ENCODE data around the gene SYVN1.

The SYVN1 gene

DNA sequence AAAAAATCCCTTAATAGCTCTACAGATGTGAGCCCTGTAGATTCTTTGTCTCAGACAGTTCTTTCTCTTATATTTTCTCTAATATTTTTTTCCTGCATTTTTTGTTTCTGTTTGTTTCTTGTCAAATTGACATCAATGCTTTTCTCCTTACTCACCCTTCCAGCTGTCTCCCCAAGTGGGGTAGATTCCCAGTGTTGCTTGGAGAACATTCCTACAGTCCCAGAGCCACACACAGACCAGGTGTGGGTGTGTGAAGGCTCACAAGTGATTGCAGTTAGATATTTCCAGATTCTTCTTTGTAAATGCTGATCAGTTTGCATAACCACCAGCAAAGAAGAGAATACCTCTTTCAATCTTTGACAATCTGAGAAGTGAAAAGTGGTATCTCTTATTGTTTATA is 30.8 kb downstream of the SYVN1 start:
- H3K27ac ChIP-seq (ENCODE audit: low read length, poor library complexity, severe bottlenecking), result no peak overlapping the region
- no peak overlapping the region for H3K4ac ChIP-seq (ENCODE audit: low read depth in 1 of 2, low read length in 2 of 2)
- no peak overlapping the region for H2BK5ac ChIP-seq (ENCODE audit: low read depth, low read length, poor library complexity, severe bottlenecking)
- no peak overlapping the region for H3K14ac ChIP-seq (ENCODE audit: low read length in 2 of 2)
- no peak overlapping the region for H2BK15ac ChIP-seq (ENCODE audit: low read depth, poor library complexity, severe bottlenecking)
- H3K36me3 ChIP-seq (ENCODE audit: control insufficient read depth in 1 of 2, insufficient read depth in 2 of 2, low read depth in 1 of 2, low read length in 2 of 2), result peaks cover 12 to 24% of the 10 kb centered on the region in 2 experiments
- no peak overlapping the region for H2BK12ac ChIP-seq (ENCODE audit: low read length in 2 of 2)
- H2BK120ac ChIP-seq (ENCODE audit: low read depth, low read length), result no peak overlapping the region
- no peak overlapping the region for H4K8ac ChIP-seq (ENCODE audit: low read length)
- no peaks in the 10 kb centered on the region for H3K27me3 ChIP-seq (ENCODE audit: control insufficient read depth in 1 of 2, insufficient read depth in 1 of 2, low read length in 2 of 2)
- H3K79me1 ChIP-seq (replicated peaks; ENCODE audit: low read length, poor library complexity, severe bottlenecking), result peaks cover 38% of the 10 kb centered on the region
- DNase-seq, result no peak
- no peaks in the 10 kb centered on the region for H3K9me3 ChIP-seq (ENCODE audit: control insufficient read depth, low read length)
- H3K23ac ChIP-seq (ENCODE audit: low read length in 2 of 2), result no peak overlapping the region
- no peak overlapping the region for H4K91ac ChIP-seq (ENCODE audit: low read length)
- H3K4me3 ChIP-seq (ENCODE audit: insufficient read depth in 1 of 2, low read depth in 1 of 2, low read length in 2 of 2), result no peak overlapping the region
- no peak overlapping the region for H2AFZ ChIP-seq (ENCODE audit: low read depth, low read length)
- H3K4me2 ChIP-seq (ENCODE audit: low read length, poor library complexity, severe bottlenecking), result no peak overlapping the region
- no peak overlapping the region for H2AK5ac ChIP-seq (ENCODE audit: low read length, severe bottlenecking)
- no peak overlapping the region for H3K18ac ChIP-seq (ENCODE audit: low read depth in 1 of 2, low read length in 2 of 2)
- H3K4me1 ChIP-seq (ENCODE audit: control insufficient read depth, insufficient read depth, low read depth, low read length), result peaks cover 7% of the 10 kb centered on the region
- H3K9ac ChIP-seq (ENCODE audit: low read length), result no peak overlapping the region

DNA sequence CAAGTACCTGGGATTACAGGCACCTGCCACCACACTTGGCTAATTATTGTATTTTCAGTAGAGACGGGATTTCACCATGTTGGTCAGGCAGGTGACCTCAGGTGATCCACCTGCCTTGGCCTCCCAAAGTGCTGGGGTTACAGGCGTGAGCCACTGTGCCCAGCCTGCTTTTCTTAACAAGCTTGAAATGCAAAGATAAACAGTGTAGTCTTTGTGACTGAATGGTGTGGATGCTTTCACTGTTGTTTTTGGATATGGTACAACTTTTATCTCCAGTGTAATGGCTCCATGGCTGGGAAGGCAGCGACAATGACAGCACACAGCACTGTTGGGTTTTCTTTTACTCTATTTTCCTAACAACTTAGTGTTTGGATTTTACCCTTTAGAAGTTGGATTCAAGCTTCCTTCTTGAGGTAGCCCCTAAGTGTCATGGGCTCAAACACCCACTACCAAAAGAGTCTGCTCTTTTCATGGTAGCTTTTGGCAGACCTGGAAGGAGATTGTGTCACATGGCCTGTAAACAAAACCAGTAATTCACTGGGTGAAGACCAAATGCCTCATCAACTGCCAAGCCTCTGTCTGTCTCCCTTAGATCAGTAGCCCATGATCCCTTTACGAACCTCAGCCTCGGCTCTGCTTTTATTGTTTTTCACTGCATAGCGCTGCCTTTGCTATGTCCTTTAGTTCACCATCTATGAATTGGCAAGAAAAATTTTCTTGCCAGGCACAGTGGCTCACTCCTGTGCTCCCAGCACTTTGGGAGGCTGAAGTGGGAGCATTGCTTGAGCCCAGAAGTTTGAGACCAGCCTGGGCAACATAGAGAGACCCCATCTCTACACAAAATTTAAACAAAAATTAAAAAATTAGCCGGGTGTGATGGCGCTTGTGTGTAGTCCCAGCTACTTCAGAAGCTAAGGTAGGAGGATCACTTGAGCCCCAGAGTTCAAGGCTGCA is 31.9 kb downstream of the SYVN1 start:
- Histone ChIP-seq H2BK12ac (ENCODE audit: low read length in 2 of 2) (no peak overlapping the region), H2BK120ac (ENCODE audit: low read depth, low read length) (no peak overlapping the region), H3K27ac (ENCODE audit: low read length, poor library complexity, severe bottlenecking) (no peak overlapping the region), H3K9ac (ENCODE audit: low read length) (no peak overlapping the region), H3K4me2 (ENCODE audit: low read length, poor library complexity, severe bottlenecking) (no peak overlapping the region), H3K9me3 (ENCODE audit: control insufficient read depth, low read length) (no peaks in the 10 kb centered on the region), H4K8ac (ENCODE audit: low read length) (no peak overlapping the region), H3K18ac (ENCODE audit: low read depth in 1 of 2, low read length in 2 of 2) (no peak overlapping the region), H2BK5ac (ENCODE audit: low read depth, low read length, poor library complexity, severe bottlenecking) (no peak overlapping the region), H3K4me3 (ENCODE audit: insufficient read depth in 1 of 2, low read depth in 1 of 2, low read length in 2 of 2) (no peak overlapping the region), H2AFZ (ENCODE audit: low read depth, low read length) (no peak overlapping the region), H3K4me1 (ENCODE audit: control insufficient read depth, insufficient read depth, low read depth, low read length) (peaks cover 7% of the 10 kb centered on the region), H3K27me3 (ENCODE audit: control insufficient read depth in 1 of 2, insufficient read depth in 1 of 2, low read length in 2 of 2) (no peaks in the 10 kb centered on the region), H3K36me3 (ENCODE audit: control insufficient read depth in 1 of 2, insufficient read depth in 2 of 2, low read depth in 1 of 2, low read length in 2 of 2) (peaks cover 14 to 17% of the 10 kb centered on the region in 2 experiments), H3K79me1 (replicated peaks; ENCODE audit: low read length, poor library complexity, severe bottlenecking) (peaks cover 35% of the 10 kb centered on the region), H3K4ac (ENCODE audit: low read depth in 1 of 2, low read length in 2 of 2) (no peak overlapping the region), H2BK15ac (ENCODE audit: low read depth, poor library complexity, severe bottlenecking) (no peak overlapping the region), H3K23ac (ENCODE audit: low read length in 2 of 2) (no peak overlapping the region), H3K14ac (ENCODE audit: low read length in 2 of 2) (no peak overlapping the region), H2AK5ac (ENCODE audit: low read length, severe bottlenecking) (no peak overlapping the region), H4K91ac (ENCODE audit: low read length) (no peak overlapping the region)
- WGBS, result 96% methylated on average over 8 of the region's 8 CpGs
- DNase-seq, result no peak

DNA sequence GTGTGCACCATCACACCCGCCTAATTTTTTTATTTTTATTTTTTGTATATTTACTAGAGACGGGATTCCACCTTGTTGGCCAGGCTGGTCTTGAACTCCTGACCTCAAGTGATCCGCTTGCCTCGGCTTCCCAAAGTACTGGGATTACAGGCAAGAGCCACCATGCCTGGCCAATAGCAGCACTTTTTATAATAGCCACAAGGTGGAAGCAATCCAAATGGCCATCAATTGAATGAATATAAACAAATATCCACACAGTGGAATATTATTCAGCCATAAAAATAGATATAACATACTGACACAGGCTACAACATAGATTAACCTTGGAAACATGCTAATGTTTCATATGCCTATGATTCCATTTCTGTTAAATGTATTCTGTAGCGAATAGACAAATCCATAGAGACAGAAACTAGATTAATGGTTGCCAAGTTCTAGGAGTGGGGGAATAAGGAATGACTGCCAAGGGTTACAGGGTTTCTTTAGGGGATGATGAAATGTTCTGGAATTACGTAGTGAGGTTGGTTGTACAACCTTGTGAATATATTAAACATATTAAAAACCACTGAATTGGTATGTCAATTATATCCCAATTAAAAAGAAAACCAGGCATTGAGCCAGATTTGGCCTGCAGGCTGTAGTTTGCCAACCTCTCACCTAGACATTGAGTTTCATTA is 33.5 kb downstream of the SYVN1 start:
- Histone ChIP-seq H4K8ac (ENCODE audit: low read length) (no peak overlapping the region), H2AK5ac (ENCODE audit: low read length, severe bottlenecking) (no peak overlapping the region), H2BK12ac (ENCODE audit: low read length in 2 of 2) (no peak overlapping the region), H2AFZ (ENCODE audit: low read depth, low read length) (no peak overlapping the region), H3K9me3 (ENCODE audit: control insufficient read depth, low read length) (no peaks in the 10 kb centered on the region), H3K14ac (ENCODE audit: low read length in 2 of 2) (no peak overlapping the region), H4K91ac (ENCODE audit: low read length) (no peak overlapping the region), H3K4ac (ENCODE audit: low read depth in 1 of 2, low read length in 2 of 2) (no peak overlapping the region), H3K4me2 (ENCODE audit: low read length, poor library complexity, severe bottlenecking) (no peak overlapping the region), H2BK5ac (ENCODE audit: low read depth, low read length, poor library complexity, severe bottlenecking) (no peak overlapping the region), H3K4me1 (ENCODE audit: control insufficient read depth, insufficient read depth, low read depth, low read length) (peaks cover 8% of the 10 kb centered on the region), H3K4me3 (ENCODE audit: insufficient read depth in 1 of 2, low read depth in 1 of 2, low read length in 2 of 2) (no peak overlapping the region), H3K79me1 (replicated peaks; ENCODE audit: low read length, poor library complexity, severe bottlenecking) (peaks cover 30% of the 10 kb centered on the region), H3K36me3 (ENCODE audit: control insufficient read depth in 1 of 2, insufficient read depth in 2 of 2, low read depth in 1 of 2, low read length in 2 of 2) (peaks cover 8 to 17% of the 10 kb centered on the region in 2 experiments), H3K27ac (ENCODE audit: low read length, poor library complexity, severe bottlenecking) (no peak overlapping the region), H2BK120ac (ENCODE audit: low read depth, low read length) (no peak overlapping the region), H3K9ac (ENCODE audit: low read length) (no peak overlapping the region), H3K27me3 (ENCODE audit: control insufficient read depth in 1 of 2, insufficient read depth in 1 of 2, low read length in 2 of 2) (no peaks in the 10 kb centered on the region), H3K23ac (ENCODE audit: low read length in 2 of 2) (no peak overlapping the region), H3K18ac (ENCODE audit: low read depth in 1 of 2, low read length in 2 of 2) (no peak overlapping the region), H2BK15ac (ENCODE audit: low read depth, poor library complexity, severe bottlenecking) (no peak overlapping the region)
- no peak for DNase-seq
- 98% methylated on average over 4 of the region's 6 CpGs for WGBS

DNA sequence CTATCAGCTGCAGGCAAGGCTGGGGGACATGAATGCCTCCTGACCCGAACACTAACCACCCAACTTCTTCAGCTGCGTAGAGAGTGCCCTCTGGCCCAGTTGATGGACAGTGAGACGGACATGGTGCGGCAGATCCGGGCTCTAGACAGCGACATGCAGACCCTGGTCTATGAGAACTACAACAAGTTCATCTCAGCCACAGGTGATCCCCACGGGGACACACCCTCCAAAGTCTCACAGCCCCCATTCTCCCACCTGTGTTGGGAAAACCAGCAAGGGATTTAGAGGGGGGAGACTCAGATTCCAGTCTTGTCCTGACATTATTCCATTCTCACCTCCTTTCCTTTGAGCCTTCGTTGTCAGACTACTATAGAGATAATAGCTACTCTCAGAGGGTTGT is 37.4 kb downstream of the SYVN1 start:
- no peak overlapping the region for H2BK15ac ChIP-seq (ENCODE audit: low read depth, poor library complexity, severe bottlenecking)
- no peak overlapping the region for H2BK5ac ChIP-seq (ENCODE audit: low read depth, low read length, poor library complexity, severe bottlenecking)
- no peaks in the 10 kb centered on the region for H3K9me3 ChIP-seq (ENCODE audit: control insufficient read depth, low read length)
- H3K9ac ChIP-seq (ENCODE audit: low read length), result peak overlapping the region; percentile 90
- H3K23ac ChIP-seq (ENCODE audit: low read length in 2 of 2), result no peak overlapping the region
- H3K18ac ChIP-seq (ENCODE audit: low read depth in 1 of 2, low read length in 2 of 2), result no peak overlapping the region
- WGBS, result 73% methylated on average over 7 of the region's 8 CpGs
- H4K91ac ChIP-seq (ENCODE audit: low read length), result no peak overlapping the region
- no peak overlapping the region for H4K8ac ChIP-seq (ENCODE audit: low read length)
- no peak for DNase-seq
- no peak overlapping the region for H2BK120ac ChIP-seq (ENCODE audit: low read depth, low read length)
- H2AFZ ChIP-seq (ENCODE audit: low read depth, low read length), result no peak overlapping the region
- peaks cover 15% of the 10 kb centered on the region for H3K79me1 ChIP-seq (replicated peaks; ENCODE audit: low read length, poor library complexity, severe bottlenecking)
- H3K36me3 ChIP-seq (ENCODE audit: control insufficient read depth in 1 of 2, insufficient read depth in 2 of 2, low read depth in 1 of 2, low read length in 2 of 2), result peaks cover 2 to 7% of the 10 kb centered on the region in 2 experiments
- H3K4me2 ChIP-seq (ENCODE audit: low read length, poor library complexity, severe bottlenecking), result peak overlapping the region; percentile 23
- no peak overlapping the region for H3K27ac ChIP-seq (ENCODE audit: low read length, poor library complexity, severe bottlenecking)
- H3K14ac ChIP-seq (ENCODE audit: low read length in 2 of 2), result no peak overlapping the region
- H3K27me3 ChIP-seq (ENCODE audit: control insufficient read depth in 1 of 2, insufficient read depth in 1 of 2, low read length in 2 of 2), result no peaks in the 10 kb centered on the region
- no peak overlapping the region for H2AK5ac ChIP-seq (ENCODE audit: low read length, severe bottlenecking)
- peaks cover 10% of the 10 kb centered on the region for H3K4me1 ChIP-seq (ENCODE audit: control insufficient read depth, insufficient read depth, low read depth, low read length)
- no peak overlapping the region for H3K4ac ChIP-seq (ENCODE audit: low read depth in 1 of 2, low read length in 2 of 2)
- H3K4me3 ChIP-seq (ENCODE audit: insufficient read depth in 1 of 2, low read depth in 1 of 2, low read length in 2 of 2), result peak overlapping the region; percentile 35 to 86
- no peak overlapping the region for H2BK12ac ChIP-seq (ENCODE audit: low read length in 2 of 2)
